EH (cell line): ENCODE measurements around the gene CDC42EP3.

Source experiments
- DNase-seq: peaks from one replicate; pipeline ENCODE4 v3.0.0-alpha.2; 2015; ENCODE audit warnings: low read depth

The CDC42EP3 gene

DNA sequence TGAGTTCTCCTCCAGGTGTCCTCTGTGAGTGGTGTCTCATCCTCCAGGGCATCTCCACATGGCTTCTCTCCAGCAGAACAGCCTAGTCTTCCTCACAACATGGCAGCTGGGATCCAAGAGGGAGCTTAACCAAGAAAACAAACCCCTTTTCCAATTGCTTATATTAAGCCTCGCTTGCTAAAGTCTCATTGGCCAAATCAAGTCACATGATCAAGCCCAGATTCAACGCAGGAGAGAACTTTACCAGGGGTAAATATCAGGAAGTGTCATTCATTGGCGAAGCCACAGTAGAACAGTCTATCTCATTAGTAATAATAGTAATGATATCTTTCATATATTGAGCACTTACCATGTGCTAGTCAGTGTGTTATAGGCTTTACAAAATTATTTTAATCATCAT, 53.1 kb downstream of the CDC42EP3 start:
- no peak for DNase-seq

DNA sequence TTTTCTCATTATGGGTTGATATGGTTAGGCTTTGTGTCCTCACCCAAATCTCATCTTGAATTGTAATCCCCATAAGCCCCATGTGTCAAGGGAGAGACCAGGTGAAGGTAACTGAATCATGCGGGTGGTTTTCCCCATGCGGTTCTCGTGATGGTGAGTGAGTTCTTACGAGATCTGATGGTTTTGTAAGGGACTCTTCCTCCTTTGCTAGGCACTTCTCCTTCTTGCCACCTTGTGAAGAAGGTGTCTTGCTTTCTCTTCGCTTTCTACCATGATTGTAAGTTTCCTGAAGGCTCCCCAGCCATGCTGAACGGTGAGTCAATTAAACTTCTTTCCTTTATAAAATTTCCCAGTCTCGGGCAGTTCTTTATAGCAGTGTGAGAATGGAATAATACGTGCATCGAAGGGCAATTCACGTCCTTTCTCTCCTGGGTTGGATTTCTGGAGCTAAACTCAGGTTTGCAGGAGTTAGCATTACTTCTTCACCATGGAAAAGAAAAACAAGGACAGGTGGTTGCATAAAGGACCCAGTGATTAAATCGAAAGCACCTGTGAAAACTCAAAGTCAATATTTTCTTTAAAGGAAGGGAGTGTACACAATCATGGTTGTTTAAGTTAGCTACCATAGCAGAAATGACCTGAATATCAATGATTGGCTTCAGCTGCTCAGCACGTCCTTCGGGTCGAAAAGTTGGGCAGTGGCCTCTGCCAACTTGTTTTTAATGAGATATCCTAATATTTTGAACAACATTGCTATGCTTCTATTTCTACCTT, 54.1 kb downstream of the CDC42EP3 start:
- DNase-seq: no peak

DNA sequence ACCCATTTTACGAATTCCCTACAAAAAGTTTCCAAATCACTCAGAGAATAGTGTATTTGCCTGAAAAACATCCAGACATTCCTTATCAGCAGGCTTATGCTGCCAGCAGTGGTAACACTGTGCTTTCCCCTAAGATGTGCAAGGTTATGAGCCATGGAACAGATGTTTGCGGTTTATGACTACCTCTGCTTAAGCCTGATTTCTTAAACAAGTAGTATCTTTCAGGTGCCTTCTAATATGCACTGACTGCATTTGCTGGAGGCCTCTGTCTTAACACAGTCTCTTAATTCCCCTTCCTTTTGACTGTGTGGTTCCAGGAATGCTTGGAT, 54.8 kb downstream of the CDC42EP3 start:
- DNase-seq: peak; percentile 41

DNA sequence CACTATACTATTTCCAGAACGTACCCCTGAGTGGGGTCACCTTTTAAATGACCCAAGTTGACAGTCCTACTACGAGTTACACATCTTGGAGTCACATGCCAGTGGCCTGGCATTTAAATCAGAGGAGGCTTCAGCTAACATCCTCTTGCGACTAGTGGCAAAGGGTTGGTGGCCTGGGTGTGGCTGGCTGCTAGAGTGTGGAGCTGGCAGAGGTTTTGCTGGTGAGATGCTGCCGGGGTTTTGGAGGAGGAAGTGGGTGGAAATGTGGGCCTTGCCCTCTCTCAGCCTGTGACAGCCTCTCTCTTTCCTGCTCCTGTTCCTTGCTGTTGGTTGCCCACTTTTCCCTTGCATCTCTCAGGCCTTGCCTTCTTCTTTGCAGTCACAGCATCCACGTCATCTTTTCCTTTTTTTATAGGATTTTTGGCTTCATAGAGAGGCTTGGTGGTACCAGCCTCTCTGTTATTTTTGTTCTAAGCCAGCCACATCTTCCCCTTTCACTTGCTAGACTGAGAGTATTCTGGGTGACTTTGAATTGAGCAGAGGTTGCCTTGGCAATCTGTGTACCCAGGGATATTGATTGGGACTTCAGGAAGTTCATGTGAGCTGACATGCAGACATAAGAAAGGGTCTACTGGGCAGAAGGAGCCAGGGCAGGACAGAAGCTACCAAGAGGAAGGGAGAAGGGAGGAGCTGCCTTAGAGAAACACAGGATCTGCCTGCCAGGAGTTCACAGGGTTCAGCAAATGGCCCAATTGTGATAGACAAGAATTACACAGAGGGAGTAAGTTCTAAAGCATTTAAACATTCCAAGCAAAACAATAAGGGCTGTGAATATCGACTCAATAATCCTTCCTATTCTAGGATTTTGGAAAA, 55.4 kb downstream of the CDC42EP3 start:
- DNase-seq: no peak

DNA sequence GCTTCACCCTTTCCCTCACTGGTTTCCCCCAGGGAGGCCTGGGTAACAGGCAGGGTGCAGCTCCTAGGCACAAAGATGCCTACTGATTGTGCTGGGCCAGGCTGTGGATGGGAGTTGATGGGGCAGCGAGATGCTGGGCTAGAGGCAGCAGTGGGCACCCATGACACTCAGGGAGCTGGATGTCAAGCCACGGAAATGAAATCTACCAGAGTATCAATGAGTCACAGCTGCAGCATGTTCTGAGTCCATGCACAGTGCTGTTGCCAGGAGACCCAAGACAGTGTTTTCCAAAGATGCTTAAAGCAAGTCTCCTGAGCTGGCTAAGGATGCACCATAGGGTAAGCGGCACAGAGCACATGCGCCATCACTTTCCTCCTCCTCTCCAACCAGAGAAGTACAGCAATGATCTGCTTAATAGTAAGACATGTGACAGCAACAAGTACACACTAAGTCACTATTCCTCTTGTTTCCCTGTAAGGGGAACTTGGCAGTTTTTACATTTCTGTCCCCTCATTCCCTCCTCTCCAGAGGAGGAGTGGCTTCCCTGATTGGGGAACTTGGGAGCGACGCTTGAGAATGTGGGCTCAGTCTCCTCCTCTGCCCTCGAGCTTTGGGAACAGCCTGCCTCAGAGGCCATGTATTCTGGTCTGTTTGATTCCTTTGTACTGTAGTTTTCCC, 57.2 kb downstream of the CDC42EP3 start:
- peak; percentile 96 for DNase-seq

DNA sequence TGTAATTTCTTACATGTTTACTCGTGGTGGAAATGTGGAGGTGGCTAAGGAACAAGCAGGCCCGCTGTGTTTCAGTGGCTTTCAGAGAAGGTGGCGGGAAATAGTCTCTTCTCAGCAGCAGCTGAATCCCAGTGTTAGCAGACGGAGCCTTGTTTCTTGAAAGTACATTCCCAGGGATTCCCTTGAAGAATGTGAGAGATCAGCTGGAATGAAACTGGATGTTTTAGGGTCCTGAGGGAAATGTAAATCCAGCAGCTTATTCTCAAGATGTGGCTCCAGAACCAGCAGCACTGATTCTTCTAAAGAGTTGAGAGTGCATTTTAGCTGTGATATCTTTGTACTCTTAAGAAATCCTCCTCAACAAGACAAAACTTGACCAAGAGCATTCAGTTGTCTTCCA, 59.1 kb downstream of the CDC42EP3 start:
- DNase-seq: no peak

DNA sequence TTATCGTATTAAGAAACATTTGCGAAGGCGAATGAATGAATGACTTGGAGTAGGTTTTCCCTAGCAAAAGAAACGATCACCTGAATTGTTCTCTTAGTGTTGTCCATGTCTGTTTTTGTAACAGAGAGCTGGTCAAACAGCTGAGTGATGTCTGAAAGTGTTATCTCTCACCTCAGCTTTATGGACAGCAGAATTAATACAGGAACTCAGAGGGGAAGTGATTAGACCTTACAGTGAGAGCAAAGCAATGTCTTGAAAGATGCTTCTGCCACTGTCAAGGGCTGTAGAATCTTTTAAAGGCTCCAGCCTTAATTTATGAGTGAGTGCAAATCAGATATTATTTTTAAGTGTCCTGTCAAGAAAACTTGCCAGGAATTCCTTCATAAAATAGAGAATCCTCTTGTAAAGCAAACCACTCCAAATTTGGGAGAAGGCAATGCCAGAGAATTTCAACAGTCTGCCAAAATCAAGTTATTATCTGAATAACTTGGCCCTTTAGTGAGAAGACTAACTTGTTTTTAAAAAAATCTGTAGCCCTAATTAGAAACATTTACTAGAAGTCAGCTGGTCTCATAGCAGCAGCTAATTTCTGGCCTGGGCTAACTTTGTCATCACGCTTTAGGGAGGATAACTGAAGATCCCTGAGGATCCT, 60.7 kb downstream of the CDC42EP3 start:
- DNase-seq: peak; percentile 95

DNA sequence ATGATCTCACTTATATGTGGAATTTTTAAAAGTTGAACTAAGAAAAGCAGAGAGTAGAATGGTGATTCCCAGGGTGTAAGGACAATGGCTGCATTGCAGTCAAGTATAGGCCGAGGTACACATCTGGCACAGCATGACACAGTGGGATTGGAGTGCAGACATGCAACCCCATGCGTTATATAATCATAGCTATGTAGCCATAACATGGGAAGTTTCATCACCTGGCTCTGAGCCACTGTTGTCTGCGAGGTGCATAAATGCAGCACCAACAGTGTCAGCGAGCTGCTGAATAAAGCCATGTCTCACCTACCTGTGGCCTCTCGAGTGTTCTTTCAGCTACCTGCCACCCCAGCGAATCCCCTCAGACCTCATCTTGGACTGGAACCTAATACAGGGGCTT, 61.7 kb downstream of the CDC42EP3 start:
- no peak for DNase-seq

DNA sequence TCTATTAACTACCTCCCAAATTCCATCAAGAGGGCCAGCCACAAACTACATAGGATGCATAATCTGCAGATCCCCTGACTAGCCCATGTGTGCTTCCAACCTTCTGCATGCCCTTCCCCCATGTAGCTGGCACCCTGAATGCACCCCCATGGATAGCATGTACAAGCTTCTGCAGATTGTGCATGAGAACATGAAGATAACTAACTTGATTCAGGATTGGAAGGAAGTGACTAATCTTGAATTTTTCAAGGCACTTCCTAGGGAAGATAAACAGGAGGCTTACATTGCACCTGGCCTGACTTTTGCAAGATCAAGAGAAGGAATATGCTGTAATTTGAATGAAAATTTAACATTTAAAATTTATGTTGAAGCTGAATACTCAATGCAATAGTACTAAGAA, 66.7 kb downstream of the CDC42EP3 start:
- peak; percentile 19 for DNase-seq

DNA sequence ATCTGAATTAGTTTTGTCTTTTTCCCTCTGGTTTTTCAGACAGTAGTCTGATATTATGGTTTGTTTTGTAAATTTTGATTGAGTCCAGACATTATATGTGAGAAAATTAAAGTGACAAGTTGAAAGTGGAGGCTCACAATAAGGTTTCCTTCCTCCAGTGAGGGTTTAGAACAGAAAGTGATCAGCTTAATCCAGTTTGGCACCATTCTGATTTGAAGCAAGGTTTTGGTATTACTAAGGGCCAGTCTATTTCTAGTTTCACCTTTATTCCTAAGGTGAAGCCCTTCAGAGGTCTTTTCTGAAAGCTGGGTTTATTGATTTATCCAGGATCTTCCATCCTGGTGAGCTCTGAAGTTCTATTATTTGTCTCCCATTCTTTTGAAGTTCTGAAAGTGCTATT, 68.7 kb downstream of the CDC42EP3 start:
- DNase-seq: no peak

DNA sequence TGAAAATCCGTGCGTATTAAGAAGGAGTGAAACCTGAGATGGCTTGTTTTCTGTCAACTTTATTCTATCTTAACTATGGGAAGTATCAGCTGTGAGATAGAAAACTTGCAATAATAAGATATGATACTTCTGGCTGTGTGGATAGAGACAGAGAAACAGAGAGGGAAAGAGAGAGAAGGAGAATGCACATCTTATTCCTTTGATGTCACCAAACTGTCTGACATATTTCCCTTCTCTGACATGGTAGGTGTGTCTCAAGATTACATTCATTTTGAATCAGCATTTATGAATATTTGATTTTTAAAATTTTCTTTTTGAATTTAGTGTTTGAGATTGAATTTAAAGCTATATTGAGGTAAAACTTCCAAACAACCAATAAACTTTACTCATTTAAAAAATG, 69.4 kb downstream of the CDC42EP3 start:
- no peak for DNase-seq

DNA sequence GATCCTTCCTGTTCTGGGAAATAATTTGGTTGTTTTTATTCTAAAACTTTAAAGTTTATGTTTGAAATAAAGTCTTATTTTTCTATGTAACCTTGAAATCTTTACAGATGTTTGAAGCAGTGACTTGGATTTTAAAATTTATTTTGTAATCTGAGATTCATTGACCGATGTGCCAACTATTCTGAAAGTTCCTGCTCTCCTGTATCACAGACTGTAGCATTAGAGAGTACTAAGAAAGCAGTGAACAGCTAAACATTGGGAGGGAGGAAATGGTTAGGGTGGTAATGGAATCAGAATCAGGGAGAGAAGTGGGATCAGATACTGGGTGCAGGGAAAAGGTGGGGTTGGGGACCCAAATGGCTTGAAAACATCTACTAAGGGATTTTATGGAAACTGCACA, 69.9 kb downstream of the CDC42EP3 start:
- no peak for DNase-seq

DNA sequence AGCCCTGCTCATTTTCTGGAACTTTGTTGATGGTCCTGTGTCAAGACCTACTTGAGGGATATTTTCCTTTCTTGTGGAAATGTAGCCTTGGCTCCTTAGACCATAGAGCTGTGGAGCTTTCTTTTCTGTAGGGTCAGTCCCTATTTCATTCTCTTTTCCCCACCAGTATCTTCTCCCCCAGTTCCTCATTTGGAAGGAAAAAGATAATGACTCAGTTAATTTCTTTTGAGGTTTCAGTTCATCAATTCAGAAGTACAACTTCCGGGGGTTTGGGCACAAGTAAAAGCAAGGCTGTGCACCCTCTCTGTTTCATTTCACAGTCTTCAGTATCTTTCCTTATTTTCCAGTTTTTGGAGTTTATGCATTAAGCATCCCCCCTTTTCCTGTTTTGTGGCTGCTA, 70.7 kb downstream of the CDC42EP3 start:
- DNase-seq: no peak

DNA sequence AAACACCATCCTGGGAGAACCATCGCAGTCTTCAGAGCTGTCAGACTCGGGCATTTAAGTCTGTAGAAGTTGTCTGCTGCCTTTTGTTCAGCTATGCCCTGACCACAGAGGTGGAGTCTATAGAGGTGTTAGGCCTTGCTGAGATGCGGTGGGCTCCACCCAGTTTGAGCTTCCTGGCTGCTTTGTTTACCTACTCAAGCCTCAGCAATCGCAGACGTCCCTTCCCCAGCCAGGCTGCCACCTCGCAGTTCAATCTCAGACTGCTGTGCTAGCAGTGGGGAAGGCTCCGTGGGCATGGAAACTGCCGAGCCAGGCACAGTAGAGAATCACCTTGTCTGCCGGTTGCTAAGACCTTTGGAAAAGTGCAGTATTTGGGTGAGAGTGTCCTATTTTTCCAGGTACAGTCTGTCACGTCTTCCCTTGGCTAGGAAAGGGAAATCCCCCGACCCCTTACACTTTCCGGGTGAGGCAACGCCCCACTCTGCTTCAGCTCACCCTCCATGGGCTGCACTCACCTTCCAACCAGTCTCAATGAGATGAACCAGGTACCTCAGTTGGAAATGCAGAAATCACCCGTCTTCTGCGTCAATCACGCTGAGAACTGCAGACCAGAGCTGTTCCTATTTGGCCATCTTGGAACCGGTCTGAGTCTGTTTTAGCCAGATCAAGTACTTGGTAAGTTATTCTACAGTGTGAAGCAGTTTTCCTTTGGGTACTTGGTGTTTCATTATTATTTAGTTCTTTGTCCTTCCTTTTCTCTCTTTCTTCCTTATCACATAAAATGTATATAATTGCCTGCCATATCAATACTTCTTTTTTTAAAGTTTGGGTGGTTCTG, 71.5 kb downstream of the CDC42EP3 start:
- DNase-seq: no peak

DNA sequence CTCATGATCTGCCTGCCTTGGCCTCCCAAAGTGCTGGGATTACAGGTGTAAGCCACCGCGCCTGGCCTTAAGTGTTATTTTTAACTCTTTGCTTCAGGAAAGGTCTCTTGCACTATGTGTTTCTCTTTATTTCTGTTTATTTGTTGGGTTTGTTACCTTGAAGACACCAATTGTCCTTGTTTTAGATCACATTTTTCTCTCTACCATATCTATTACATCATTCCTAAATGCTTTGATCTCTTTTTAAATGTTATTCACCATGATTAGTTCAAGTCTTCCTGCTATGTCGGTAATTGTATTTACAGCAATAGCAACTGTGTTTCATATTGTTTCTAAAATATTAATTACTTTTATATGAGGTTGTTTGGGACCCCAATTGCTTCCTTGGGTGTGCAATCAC, 77.7 kb downstream of the CDC42EP3 start:
- no peak for DNase-seq

DNA sequence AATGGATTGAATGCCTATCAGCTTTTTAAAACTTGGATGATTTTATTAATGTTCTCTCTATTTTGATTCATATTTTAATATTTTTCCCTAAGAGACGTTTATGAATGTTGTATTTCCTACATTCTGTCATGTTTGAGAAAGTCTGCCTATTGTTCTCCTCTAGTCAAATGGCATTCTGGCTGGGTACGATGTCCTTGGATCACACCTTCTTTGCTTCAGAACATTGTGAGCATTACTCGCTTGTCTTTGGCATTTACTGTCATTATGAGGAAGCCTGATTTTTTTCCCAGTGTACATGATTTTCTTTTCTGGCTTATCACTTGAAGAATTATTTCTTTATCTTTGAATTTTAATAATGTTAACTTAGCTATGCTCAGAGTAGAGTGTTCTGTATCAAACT, 78.4 kb downstream of the CDC42EP3 start:
- no peak for DNase-seq
